TTC549 (cell line): Measurements from ENCODE around the gene AIDA.
"Not testable (repeated sequence)": the region's sequence is repeated elsewhere in the genome, so short reads cannot be mapped to it uniquely, and the experiment has no call there.

Experiments used
- FAIRE-seq: peaks from 2 replicates; lab custom pipeline; 2012; peaks lifted over from hg19 to GRCh38; lab: Jason Lieb, UNC

The AIDA gene

GRCh38 chr1:222711319-222712252 is 705 bp downstream of the AIDA start:
- FAIRE-seq = peak; percentile 25

GRCh38 chr1:222709700-222710153 is 2.6 kb downstream of the AIDA start:
- no peak for FAIRE-seq

- no peak for FAIRE-seq
Observed at GRCh38 chr1:222706815-222707214, 5.5 kb downstream of the AIDA start.

GRCh38 chr1:222704260-222704659 is 8.0 kb downstream of the AIDA start:
- no peak for FAIRE-seq

GRCh38 chr1:222702210-222702609 is 10.1 kb downstream of the AIDA start:
- FAIRE-seq = no peak

GRCh38 chr1:222697826-222698225 is 14.5 kb downstream of the AIDA start:
- no peak for FAIRE-seq

DNA sequence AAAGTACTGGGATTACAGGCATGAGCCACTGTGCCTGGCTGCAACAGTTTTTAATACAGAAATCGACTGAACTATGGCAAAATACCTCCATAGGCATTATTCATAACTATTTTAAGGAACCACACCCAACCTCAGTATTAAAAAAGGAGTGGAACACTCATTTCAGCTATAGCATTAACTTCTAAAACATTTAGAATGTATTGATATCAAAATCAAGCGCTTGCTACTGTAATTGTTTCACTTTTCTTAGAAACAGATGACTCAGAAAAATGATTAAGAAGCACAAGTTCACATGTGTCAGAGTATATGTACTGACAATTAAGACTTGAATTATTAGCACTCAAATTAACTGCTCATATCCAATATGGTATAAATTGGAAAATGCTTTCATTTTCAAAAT is 15.1 kb downstream of the AIDA start:
- peak; percentile 54 for FAIRE-seq

DNA sequence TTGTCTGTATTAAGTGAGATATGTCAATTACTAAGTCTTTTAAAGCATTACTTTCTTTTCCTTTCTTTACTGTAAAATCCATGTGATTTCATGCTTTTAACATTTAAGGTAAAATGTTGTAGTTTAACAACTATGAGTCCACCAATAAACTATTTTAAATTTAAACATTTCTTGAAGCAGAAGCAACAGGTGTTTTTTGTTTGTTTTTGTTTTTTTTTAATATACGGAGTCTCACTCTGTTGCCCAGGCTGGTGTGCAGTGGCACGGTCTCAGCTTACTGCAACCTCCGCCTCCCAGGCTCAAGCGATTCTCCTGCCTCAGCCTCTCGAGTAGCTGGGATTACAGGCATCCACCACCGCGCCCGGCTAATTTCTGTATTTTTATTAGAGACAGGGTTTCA is 15.6 kb downstream of the AIDA start:
- peak; percentile 56 for FAIRE-seq

- FAIRE-seq = no peak
Observed at GRCh38 chr1:222694927-222695326, 17.4 kb downstream of the AIDA start.

GRCh38 chr1:222691016-222691415 is 21.3 kb downstream of the AIDA start:
- no peak for FAIRE-seq

GRCh38 chr1:222680080-222680479 is 32.2 kb downstream of the AIDA start:
- no peak for FAIRE-seq

DNA sequence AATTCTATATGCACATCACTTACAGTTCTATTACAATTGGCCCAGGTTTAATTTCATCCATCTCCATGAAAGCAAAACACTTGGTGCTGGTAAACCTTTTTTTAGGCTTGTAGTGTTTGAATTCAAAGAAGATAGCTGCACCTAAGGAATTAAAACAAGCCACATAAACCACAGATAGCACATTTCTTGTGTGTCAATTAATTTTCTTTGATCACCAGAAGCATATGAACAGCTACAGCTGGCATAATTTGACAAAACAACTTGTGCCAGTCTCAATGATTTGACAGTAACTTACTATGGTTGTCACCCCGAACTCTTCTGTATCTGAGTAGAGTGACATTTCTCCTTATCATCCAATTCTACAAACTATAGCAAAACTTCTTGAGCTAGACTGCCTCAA is 42.2 kb downstream of the AIDA start:
- no peak for FAIRE-seq

- FAIRE-seq = not testable (repeated sequence)
Observed at GRCh38 chr1:222669107-222669506, 43.2 kb downstream of the AIDA start.

GRCh38 chr1:222668184-222668583 is 44.1 kb downstream of the AIDA start:
- FAIRE-seq = not testable (repeated sequence)

GRCh38 chr1:222665964-222666363 is 46.3 kb downstream of the AIDA start:
- no peak for FAIRE-seq

- FAIRE-seq = no peak
Observed at GRCh38 chr1:222663431-222663934, 48.8 kb downstream of the AIDA start.

GRCh38 chr1:222657899-222658298 is 54.4 kb downstream of the AIDA start:
- no peak for FAIRE-seq

- peak; percentile 7 for FAIRE-seq
Observed at GRCh38 chr1:222656391-222657155, 55.7 kb downstream of the AIDA start.

DNA sequence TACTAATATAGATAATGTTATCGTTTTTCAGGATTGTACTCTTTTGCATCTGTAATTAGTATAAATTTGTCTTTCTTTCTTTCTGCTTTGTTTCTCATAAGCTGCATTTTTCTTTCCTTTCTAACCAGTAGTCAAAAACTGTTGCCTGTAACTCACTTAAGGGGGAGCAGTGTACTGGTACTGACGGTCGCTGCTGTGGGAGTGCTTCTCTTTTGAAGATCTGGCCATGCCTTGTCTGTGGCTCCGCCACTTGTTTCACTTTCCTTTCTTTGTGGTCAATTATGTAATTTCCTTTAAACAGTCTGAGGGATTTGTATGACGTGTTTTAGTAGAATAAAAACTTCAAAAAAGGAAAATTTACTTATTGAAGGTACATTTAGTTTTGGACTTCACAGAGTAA is 57.4 kb downstream of the AIDA start:
- no peak for FAIRE-seq

GRCh38 chr1:222653178-222653827 is 59.0 kb downstream of the AIDA start:
- no peak for FAIRE-seq

- FAIRE-seq = no peak
Observed at GRCh38 chr1:222652676-222653075, 59.6 kb downstream of the AIDA start.

- FAIRE-seq = no peak
Observed at GRCh38 chr1:222644636-222644980, 67.7 kb downstream of the AIDA start.
